AG04449 (cell line): Measurements from ENCODE around the gene INMT.

Experiments
- CTCF ChIA-PET: fragments of 350-600 bp; formaldehyde crosslinking; extraction: SDS; loops from one replicate; lab custom pipeline; 2021; ENCODE audit warnings: antibody characterized with exemption; lab: Yijun Ruan, JAX
- POLR2A ChIA-PET: fragments of 400-600, 350-600 bp; formaldehyde crosslinking; extraction: SDS; loops from one replicate; lab custom pipeline; 2020; ENCODE audit warnings: antibody characterized with exemption, inconsistent platforms; lab: Yijun Ruan, JAX
- DNase-seq: peaks from one replicate; pipeline ENCODE4 v3.0.0-alpha.2; 2010; ENCODE audit warnings: low read depth, low spot score
- H3K4me3 ChIP-seq: 2 replicates; pipeline ENCODE4 v1.5.1; 2011; ENCODE audit warnings: low read depth, mild to moderate bottlenecking, control low read depth, low read length
- CTCF ChIP-seq: IDR thresholded peaks from one replicate; pipeline ENCODE4 v1.5.1; 2011; ENCODE audit warnings: mild to moderate bottlenecking, moderate library complexity, low read length, control low read depth, inconsistent platforms; ENCODE audit not compliant: insufficient read depth; ENCODE audit errors: missing control alignments

The INMT gene

DNA sequence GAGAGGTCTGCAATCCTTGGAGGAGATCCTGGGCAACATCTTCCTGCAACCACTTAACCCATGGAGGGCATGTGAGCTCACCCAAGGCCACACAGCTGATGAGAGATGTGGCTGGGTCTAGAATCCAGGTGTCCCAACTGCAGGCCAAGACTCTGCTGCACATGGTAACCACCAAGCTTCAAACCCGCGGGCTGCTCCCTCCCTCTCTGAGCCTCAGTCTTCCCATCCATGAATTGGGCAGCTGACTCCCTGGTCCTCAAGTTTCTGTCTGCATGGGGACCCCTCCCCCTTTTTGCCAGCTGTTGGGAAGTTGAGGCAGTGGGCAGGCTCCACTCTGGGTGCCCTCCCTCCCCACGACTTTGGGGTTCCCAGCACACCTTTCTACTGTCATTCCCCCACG, 20.9 kb upstream of the INMT start:
- no peak for TF ChIP-seq CTCF
- H3K4me3 ChIP-seq: no peak overlapping the region
- POLR2A ChIA-PET: no interaction called here
- CTCF ChIA-PET: interaction anchor here (4.3 kb wide), 1 partner anchor 9 kb away, joined by 43 read pairs; no protein-coding TSS in a partner anchor
- no peak for DNase-seq

GRCh38 chr7:30731581-30731980, 20.4 kb upstream of the INMT start:
- CTCF ChIA-PET: interaction anchor here (4.3 kb wide), 1 partner anchor 8 kb away, joined by 43 read pairs; no protein-coding TSS in a partner anchor
- TF ChIP-seq CTCF: no peak
- DNase-seq: no peak
- H3K4me3 ChIP-seq: no peak overlapping the region
- POLR2A ChIA-PET: no interaction called here

GRCh38 chr7:30732606-30733005, 19.3 kb upstream of the INMT start:
- no peak for TF ChIP-seq CTCF
- no peak for DNase-seq
- no peak overlapping the region for H3K4me3 ChIP-seq
- ChIA-PET POLR2A (no interaction called here), CTCF (no interaction called here)

GRCh38 chr7:30733216-30733615, 18.7 kb upstream of the INMT start:
- no peak overlapping the region for H3K4me3 ChIP-seq
- ChIA-PET POLR2A (no interaction called here), CTCF (interaction anchor here (3.3 kb wide), 1 partner anchor 12 kb away, joined by 15 read pairs; no protein-coding TSS in a partner anchor)
- no peak for DNase-seq
- TF ChIP-seq CTCF: no peak

GRCh38 chr7:30733691-30734090, 18.2 kb upstream of the INMT start:
- POLR2A ChIA-PET: no interaction called here
- no peak for TF ChIP-seq CTCF
- H3K4me3 ChIP-seq: no peak overlapping the region
- DNase-seq: no peak
- CTCF ChIA-PET: interaction anchor here (3.3 kb wide), 1 partner anchor 12 kb away, joined by 15 read pairs; no protein-coding TSS in a partner anchor

DNA sequence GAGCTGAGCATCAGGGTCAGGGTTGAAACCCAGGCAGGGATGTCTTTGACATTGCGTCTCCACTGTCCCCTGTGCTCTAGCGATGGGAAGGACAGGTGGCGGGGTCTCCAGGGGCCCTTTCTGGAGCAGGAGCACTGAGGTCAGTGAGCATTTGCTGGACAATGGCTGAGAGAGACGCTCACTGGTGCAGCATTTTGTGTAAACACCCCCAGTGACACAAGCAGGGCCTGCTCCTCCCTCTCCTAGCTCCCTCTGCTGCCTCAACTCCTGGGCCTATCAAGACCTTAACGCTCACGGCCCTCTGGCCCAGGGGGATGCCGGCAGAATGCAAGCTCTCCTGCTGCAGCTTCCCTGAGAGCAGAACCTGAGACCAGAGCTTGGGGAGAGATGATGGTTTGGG, 17.4 kb upstream of the INMT start:
- no peak for DNase-seq
- POLR2A ChIA-PET: no interaction called here
- H3K4me3 ChIP-seq: no peak overlapping the region
- CTCF ChIA-PET: interaction anchor here (3.3 kb wide), 1 partner anchor 11 kb away, joined by 15 read pairs; no protein-coding TSS in a partner anchor
- no peak for TF ChIP-seq CTCF
